GM18511 (cell line): ENCODE measurements around the gene CCAR1.
"Not testable (repeated sequence)": the region's sequence is repeated elsewhere in the genome, so short reads cannot be mapped to it uniquely, and the experiment has no call there.

Experiments
- ATAC-seq: cut with Tn5 transposase; IDR thresholded peaks from one replicate; pipeline ENCODE4 v1.9.1; 2021; ENCODE audit warnings: mild to moderate bottlenecking, moderate library complexity; ENCODE audit not compliant: unreplicated experiment

Gene CCAR1

DNA sequence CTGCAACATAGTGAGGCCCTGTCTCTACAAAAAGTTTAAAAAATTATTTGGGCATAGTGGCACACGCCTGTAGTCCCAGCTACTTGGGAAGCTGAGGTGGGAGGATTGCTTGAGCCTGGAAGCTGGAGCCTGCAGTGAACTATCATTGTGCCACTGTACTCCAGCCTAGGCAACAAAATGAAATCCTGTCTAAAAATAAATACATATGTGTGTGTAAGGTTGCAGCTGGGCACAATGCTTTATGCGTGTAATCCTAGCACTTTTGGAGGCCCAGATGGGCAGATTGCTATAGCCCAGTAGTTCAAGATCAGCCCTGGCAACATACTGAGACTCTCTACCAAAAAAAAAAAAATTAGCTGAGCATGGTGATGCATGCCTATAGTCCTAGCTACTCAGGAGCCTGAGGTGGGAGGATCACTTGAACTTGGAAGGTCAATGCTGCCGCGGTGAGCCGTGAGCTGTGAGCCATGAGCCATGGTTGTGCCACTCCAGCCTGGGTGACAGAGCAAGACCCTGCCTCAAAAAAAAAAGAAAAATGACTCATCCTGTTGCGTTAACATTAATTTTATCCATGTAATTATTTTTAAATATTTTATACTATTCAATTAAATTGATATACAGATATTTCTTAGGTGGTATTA lies 38.3 kb downstream of the CCAR1 start:
- no peak for ATAC-seq

DNA sequence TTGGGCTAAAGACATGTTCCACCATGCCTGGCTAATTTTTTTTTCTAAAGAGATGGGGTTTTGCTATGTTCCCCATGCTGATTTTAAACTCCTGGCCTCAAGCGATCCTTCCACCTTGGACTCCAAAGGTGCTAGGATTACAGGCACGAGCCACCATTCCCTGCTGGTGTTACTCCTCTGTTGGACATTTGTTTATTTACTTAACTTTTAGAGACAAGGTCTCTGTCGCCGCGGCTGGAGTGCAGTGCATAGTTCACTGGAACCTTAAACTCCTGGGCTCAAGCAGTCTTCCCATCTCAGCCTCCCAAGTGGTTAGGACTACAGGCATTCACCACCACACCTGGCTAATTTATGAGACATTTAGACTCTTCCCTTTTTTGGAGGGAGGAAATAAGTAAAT lies 38.9 kb downstream of the CCAR1 start:
- no peak for ATAC-seq

DNA sequence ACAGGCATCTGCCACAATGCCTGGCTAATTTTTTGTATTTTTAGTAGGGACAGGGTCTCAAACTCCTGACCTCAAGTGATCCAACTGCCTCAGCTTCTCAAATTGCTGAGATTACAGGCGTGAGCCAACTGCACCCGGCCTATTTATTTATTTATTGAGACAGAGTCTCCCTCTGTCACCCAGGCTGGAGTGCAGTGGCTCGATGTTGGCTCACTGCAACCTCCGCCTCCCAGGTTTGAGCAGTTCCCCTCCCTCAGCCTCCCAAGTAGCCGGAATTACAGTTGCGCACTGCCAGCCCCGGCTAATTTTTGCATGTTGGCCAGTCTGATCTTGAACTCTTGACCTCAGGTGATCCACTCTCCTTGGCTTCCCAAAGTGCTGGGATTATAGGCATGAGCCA lies 46.4 kb downstream of the CCAR1 start:
- not testable (repeated sequence) for ATAC-seq

DNA sequence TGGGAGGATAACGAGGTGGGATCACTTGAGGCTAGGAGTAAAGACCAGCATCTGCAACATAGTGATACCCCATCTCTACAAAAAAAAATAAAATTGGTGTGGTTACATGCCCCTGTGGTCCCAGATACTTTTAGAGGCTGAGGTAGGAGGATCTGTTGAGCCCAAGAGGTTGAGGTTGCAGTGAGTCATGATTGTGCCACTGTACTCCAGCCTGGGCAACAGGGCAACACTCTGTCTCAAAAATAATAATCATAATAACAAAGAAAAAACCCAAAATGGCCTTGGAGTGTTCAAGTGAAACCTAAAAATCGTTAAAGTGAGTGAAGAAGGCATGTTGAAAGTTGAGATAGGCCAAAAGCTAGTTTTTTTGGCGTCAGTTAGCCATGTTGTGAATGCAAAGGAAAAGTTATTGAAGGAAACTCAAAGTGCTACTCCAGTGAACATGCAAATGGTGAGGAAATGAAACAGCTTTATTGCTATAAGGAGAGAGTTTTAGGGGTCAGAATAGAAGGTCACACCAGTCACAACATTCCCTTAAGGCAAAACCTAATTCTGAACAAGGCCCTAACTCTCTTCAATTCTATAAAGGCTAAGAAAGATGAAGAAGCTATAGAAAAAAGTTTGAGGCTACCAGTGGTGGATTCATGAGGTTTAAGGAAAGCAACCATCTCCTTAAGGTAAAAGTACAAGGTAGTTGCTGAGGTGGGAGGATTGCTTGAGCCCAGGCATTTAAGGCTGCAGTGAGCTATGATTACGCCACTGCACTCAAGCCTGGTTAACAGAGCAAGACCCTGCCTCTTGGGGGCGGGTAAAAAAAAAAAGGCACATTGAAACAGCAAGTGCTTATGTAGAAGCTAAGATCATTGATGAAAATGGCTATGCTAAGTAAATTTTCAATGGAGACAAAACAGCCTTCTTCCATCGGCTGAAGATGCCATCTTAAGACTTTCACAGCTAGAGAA lies 60.9 kb downstream of the CCAR1 start:
- no peak for ATAC-seq

DNA sequence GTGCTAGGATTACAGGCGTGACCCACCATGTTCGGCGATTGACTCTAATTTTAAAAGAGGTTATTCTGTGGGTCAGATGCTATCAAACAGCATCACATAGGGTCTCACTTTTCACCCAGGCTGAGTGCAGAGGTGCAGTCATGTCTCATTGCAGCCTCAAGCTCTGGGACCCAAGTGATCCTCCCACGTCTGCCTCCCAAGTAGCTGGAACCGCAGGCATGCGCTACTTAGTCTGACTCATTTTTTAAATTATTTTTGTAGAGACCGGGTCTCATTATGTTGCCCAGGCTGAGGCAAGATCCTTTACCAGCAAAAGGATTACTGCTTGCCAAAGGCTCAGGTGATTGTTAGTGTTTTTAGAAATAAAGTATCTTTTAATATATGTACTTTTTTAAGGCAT lies 63.4 kb downstream of the CCAR1 start:
- no peak for ATAC-seq

DNA sequence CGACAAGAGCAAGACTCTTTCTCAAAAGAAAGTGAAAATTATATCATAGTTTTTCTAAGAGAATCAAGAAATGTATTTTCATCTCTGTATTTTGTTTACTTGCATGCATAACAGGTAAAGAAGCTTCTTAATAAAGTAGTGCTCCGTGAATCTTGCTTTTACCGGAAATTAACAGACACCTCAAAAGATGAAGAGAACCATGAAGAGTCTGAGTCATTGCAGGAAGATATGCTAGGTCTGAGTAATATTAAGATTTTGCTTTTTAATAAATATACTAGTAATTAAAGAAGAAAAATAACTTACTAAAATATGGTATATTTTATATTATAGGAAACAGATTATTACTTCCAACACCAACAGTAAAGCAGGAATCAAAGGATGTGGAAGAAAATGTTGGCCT lies 66.8 kb downstream of the CCAR1 start:
- no peak for ATAC-seq

DNA sequence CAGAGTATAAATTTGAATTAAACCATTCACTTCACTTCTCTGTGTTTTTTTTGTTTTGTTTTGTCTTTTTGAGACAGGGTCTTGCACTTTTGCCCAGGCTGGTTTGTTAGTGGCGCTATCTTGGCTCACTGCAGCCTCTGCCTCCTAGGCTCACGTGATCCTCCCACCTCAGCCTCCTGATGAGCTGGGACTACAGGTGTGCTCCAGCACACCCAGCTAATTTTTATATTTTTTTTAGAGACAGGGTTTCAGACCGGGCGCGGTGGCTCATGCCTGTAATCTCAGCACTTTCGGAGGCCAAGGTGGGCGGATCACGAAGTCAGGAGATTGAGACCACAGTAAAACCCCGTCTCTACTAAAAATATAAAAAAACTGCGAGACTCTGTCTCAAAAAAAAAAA lies 69.4 kb downstream of the CCAR1 start:
- ATAC-seq: no peak

DNA sequence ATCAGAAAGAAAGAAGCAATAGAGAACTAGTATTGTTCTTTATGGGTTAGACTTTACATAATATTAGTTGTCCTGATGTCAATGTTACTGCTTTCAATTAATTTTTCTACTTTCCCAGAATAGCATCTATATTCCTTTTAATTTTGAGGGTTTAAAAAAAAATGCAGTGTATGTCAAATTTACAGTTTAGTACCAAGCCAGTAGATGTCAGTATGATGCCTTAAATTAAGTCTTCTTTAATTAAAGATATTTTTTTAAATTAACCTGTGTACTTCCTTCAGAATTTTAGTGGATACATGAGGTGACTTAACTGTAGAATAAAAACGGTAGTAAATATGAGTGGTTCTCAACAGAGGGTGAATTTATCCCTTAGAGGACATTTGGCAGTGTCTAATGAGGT lies 71.1 kb downstream of the CCAR1 start:
- no peak for ATAC-seq

DNA sequence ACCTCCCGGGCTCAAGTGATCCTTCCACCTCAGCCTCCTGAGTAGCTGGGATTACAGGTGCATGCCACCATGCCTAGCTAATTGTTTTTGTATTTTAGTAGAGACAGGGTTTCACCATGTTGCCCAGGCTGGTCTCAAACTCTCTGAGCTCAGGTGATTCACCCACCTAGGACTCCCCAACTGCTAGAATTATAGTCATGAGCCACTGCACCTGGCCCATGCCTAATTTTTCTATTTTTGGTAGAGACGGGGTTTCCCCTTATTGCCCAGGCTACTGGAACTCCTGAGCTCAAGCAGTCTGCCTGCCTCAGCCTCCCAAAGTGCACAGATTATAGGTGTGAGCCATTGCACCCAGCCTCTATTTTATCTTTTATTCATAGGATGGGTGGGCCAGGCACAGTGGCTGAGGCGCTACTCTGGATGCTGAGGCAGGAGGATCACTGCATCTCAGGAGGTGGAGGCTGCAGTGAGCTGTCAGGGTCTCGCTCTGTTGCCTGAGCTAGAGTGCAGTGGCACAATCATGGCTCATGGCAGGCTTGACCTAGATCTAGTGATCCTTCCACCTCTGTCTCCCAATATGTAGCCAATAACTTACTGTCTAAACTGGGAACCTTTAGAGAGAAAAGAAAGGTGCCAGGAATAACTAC lies 75.0 kb downstream of the CCAR1 start:
- ATAC-seq: no peak

DNA sequence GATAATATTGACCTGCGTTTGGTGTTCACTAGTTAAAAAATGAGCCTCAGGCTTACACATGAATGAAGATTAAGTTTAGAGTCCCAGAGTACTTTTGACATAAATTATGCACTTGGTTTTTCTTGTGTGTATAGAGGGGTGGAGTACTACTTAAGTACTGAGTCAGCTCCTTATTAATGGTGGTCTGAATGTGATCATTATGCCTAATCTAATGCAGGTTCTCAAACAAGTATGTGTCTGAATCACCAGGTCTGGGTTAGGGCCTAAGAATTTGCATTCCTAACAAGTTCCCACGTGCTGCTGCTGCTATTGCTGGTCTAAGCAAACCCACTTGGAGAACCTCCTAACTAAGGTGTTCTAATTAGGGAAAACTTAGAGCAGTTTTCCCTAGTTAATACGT lies 75.6 kb downstream of the CCAR1 start:
- no peak for ATAC-seq

DNA sequence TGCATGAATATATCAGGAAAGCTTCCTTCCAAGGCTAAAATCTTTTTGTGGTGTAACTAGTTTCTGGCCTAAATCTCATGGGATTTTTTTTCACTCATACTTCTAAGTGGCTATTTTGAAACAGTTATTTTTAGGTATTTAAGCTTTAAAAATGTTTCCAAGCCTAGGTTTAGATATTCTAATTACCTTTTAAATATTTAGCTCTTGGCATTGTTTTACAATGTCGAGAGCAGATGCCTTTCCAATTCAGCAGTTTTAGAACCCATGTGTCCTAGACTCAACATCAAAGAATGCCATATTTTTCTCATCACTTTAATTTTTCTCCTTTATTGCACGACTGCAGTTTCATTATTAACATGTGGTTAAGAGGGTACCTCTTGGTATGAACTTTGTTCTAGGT lies 79.2 kb downstream of the CCAR1 start:
- ATAC-seq: no peak

DNA sequence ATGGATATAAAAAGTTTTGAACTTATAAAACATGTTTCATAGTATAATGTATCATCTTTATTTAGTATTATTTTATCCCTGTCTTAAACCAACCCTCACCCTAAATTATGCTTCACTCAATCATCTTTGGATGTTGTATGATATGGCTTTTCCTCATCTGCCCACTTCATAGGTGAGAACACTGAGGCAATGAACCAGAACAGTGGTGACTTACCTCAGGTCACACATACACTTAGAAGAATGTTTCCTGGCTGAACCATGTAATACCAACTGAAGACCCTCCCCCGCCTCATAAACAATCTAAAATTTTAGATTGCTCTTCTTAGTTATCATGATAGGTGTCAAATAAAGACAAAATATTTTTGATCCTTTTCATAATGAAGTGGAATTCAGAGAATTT lies 83.7 kb downstream of the CCAR1 start:
- ATAC-seq: no peak

DNA sequence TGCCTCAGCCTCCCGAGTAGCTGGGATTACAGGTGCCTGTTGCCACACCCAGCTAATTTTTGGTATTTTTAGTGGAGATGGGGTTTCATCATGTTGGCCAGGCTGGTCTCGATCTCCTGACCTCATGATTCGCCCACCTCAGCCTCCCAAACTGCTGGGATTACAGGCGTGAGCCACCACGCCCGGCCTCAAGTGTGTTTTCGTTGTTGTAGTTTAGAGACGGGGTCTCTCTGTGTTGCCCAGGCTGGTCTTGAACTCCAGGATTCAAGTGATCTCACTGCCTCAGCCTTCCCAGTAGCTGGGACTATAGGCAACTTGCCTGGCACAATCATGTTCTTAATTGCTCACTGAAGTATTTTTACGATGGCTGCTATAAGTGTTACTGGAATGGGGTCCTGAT lies 89.8 kb downstream of the CCAR1 start:
- ATAC-seq: not testable (repeated sequence)

DNA sequence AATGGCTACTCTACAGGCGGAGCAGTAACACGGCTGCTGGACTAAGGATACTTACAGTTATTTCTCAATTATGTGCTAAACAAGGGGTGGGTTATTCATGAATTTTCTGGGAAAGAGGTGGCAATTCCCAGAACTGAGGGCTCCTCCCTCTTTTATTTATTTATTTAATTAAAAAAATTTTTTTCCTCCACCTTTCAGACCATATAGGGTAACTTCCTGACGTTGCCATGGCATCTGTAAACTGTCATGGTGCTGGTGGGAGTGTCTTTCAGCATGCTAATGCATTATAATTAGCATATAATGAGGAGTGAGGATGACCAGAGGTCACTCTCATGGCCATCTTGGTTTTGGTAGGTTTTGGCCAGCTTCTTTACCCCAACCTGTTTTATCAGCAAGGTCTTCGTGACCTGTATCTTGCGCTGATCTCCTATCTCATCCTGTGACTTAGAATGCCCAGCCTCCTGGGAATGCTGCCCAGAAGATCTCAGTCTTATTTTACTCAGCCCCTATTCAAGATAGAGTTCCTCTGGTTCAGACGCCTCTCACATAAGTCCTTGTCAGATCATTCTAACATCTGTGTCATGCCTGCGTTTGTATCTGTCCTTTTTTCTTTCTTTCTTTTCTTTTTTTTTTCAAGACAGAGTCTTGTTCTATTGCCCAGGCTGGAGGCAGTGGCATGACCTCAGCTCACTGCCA lies 90.4 kb downstream of the CCAR1 start:
- no peak for ATAC-seq

DNA sequence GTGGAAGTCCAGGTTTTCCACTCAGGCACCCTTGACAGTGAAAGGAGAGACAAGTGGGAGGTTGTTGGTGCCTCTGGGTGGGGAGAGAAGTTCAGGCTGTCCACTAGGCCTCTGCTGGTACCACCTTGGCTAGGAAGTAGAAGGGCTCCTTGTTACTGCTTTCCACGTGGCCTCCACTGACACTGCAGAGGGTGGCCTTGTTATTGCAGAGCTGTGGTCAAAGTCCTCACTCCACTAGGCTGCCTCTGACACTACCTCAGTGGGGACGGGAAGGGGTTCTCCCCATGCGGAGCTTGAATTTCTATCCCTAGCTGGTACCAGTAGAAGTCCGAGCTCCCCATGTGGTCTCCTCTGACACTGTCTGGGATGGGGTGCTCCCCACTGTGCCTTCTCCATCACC lies 91.4 kb downstream of the CCAR1 start:
- no peak for ATAC-seq

DNA sequence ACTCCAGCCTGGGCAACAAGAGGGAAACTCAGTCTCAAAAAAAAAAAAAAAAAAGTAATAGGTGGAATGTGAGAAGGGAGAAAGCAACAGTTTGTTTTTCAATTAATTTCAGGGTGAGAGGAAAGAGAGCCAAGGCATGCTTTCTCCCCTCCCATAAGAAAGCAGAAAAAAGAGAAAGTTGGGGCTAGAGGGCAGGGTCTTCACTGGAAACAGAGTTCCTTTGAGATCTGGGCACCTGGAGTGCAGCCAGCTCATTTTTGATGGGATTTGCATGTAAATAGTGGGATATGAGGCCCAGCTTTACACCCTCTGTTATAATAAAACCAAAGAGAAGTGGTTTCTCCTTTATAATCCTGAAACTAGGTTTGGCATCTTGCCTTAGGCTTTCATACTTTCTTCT lies 92.5 kb downstream of the CCAR1 start:
- ATAC-seq: no peak

DNA sequence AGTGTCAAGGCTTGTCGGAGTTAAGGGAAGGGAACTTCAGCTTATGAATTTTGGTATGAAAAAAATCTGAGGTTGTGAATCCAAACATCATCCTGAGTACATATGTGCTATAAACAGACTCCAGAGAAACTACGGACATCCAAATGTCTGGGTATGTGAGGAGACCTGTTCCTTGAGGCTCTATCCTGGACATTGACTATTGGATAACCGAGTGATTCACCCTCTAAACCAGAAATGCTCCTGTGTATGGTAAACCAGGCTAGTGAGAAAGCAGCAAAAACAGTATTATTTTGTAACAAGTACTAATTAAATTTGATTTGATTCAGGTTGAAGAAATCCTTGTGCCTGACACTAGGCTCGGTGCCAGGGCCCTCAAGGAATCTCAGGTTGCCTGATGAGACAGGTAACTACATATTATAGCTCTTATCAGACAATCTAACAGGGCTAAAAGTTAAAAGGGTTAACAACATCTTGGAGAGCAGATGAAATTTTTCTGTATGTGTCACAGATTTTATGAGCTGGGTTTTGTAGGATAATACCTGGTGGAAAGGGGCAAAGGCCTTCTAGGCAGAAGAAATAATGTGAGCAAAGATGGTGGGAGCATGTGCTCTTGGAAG lies 95.9 kb downstream of the CCAR1 start:
- no peak for ATAC-seq

DNA sequence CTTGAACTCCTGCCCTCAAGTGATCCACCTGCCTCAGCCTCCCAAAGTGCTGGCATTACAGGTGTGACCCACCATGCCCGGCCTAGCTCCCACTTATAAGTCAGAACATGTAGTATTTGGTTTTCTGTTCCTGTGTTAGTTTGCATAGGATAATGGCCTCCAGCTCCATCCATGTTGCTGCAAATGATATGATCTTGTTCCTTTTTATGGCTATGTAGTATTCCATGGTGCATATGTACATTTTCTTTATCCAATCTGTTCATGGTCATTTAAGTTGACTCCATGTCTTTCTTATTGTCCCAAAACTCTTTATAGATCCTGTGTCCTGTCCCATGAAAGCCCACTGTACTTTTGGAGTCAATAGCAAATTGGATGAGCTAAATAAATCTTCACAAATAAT lies 99.3 kb downstream of the CCAR1 start:
- ATAC-seq: not testable (repeated sequence)

DNA sequence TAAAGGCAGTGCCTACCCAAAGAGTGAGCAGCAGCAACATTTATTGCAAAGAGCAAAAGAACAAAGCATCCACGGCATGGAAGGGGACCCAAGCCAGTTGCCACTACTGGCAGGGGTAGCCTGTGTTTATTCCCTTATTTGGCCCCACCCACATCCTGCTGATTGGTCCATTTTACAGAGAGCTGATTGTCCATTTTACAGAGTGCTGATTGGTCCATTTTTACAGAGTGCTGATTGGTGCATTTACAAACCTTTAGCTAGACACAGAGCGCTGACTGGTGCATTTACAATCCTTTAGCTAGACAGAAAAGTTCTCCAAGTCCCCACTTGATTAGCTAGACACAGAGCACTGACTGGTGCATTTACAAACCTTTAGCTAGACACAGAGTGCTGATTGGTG lies 101.6 kb downstream of the CCAR1 start:
- not testable (repeated sequence) for ATAC-seq

DNA sequence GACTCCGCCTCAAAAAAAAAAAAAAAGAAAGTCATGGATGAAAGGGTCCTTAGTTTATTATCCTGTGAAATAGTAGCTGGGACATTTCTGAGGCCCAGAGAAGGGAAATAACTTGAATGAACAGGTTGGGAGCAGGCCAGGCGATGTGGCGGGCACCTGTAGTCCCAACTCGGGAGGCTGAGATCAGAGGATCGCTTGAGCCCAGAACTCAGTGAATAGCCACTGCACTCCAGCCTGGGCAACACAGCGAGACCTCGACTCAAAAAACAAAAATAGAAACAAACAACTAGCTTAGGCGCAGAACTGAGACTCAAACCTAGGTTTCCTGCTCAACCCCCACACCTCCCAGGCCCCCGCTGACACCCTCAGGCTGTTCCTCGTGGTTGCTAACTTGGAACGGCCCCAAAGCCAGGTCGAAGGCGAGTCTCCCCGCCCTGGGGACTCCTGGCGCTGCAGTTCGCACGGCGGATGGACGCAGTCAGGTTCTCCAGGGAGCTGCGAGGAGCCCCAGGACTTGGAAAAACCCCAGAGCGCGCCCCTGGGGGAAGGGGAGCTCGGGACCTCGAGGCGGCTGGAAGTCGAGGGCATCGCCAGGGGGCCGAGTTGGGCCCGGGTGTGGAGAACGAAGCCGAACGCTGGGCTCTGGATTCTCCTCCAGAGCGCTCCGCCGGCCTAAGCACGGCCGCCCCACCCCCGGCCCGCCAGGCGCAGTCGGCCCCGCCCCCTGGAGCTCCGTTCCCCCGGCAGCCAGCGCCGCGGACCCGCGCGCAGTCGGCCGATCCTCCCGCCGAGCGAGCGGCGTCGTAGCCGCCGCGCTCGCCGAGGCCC lies 105.9 kb downstream of the CCAR1 start, which contains the start of gene STOX1:
Gene STOX1 (plus strand): TSS at position 768 of the 828 bp plus-strand sequence. CDS start 93 bp downstream, outside the sequence.
- peak; percentile 69 for ATAC-seq
